Lung (tissue), 12 donors: ENCODE results near the gene FAM9C. TPM values are rescaled to one million over a fixed set of nuclear protein-coding genes. Genes with fewer than 3 reads are reported as not detected.

ENCODE experiments used
- ATAC-seq: fragments of 200-7000 bp; cut with Tn5 transposase; one replicate; pipeline ENCODE4 v1.9.1; 2020; ENCODE audit warnings: moderate number of reproducible peaks; ENCODE audit not compliant: insufficient read depth, low FRiP score
- DNase-seq, 3 donors: peaks; one replicate each; pipeline ENCODE4 v3.0.0-alpha.2; 2013 to 2017
- H3K27ac ChIP-seq, 2 donors: one replicate each; pipeline ENCODE4 v1.5.1; 2013; ENCODE audit warnings: mild to moderate bottlenecking in 2 of 2, moderate library complexity in 2 of 2, control low read depth in 1 of 2, inconsistent platforms in 1 of 2, low read depth in 1 of 2, low read length in 1 of 2
- H3K27me3 ChIP-seq, 3 donors: one replicate each; pipeline ENCODE4 v1.5.1; 2013; ENCODE audit warnings: low read length in 2 of 3; ENCODE audit not compliant: control insufficient read depth in 3 of 3, insufficient read depth in 3 of 3
- H3K36me3 ChIP-seq, 4 donors: one replicate each; pipeline ENCODE4 v1.5.1; 2013; ENCODE audit warnings: low read length in 4 of 4, mild to moderate bottlenecking in 1 of 4, moderate library complexity in 1 of 4; ENCODE audit not compliant: control insufficient read depth in 4 of 4, insufficient read depth in 4 of 4
- H3K4me1 ChIP-seq, 5 donors: one replicate each; pipeline ENCODE4 v1.5.1; 2013; ENCODE audit warnings: low read length in 5 of 5, mild to moderate bottlenecking in 2 of 5, moderate library complexity in 1 of 5; ENCODE audit not compliant: control insufficient read depth in 5 of 5, insufficient read depth in 5 of 5
- H3K4me3 ChIP-seq: one replicate; pipeline ENCODE4 v1.5.1; 2013; ENCODE audit warnings: mild to moderate bottlenecking, control low read depth, moderate library complexity
- H3K9ac ChIP-seq, 2 donors: one replicate each; pipeline ENCODE4 v1.5.1; 2013; ENCODE audit warnings: low read length in 2 of 2, control low read depth in 1 of 2; ENCODE audit not compliant: insufficient read depth in 1 of 2
- H3K9me3 ChIP-seq, 4 donors: one replicate each; pipeline ENCODE4 v1.5.1; 2013; ENCODE audit warnings: low read length in 3 of 4, mild to moderate bottlenecking in 1 of 4, moderate library complexity in 1 of 4; ENCODE audit not compliant: control insufficient read depth in 4 of 4, insufficient read depth in 3 of 4
- CTCF ChIP-seq: IDR thresholded peaks from 2 replicates; pipeline ENCODE4 v1.5.1; 2012; ENCODE audit warnings: mild to moderate bottlenecking; ENCODE audit errors: control extremely low read depth, extremely low read depth
- WGBS, 2 donors: extraction: QIAGEN DNeasy Blood & Tissue Kit; methylation state at CpG; one replicate each; pipeline ENCODE4 v1.1.7; 2013; 5-methylcytosine and 5-hydroxymethylcytosine counted together
- polyA plus RNA-seq, 2 donors: library from polyadenylated mRNA; stranded (reverse); fragments of 200-250 nt; gene quantifications; one replicate each; pipeline ENCODE4 v1.2.1, GENCODE V29; 2013
- total RNA-seq, 2 donors: library from RNA; depleted of rRNA in 1 of 2; stranded (reverse); fragments of >200 nt in 1 of 2; gene quantifications; one replicate each; pipeline ENCODE4 v1.2.1, GENCODE V29; 2014 to 2021
- donor health status: control.
- donor health status: control.
- donor health status: Bipolar disorder and iron deficiency.
- donor health status: healthy.
- donor health status: DM: yes; HTN: yes; CAD: no.

FAM9C gene
- total and polyA plus RNA-seq, 4 donors: 0.01 to 0.28 (median 0.09) TPM; not detected in 1

- Histone ChIP-seq H3K27me3 (peaks cover 0 to 6% (median 6%) of the 10 kb centered on the region in 3 donors), H3K9me3 (no peaks in the 10 kb centered on the region), H3K4me3 (no peak overlapping the region), H3K36me3 (no peaks in the 10 kb centered on the region), H3K27ac (peak overlapping the region in 1 of 2 donors; percentile 21), H3K4me1 (peaks cover 0 to 3% (median 0%) of the 10 kb centered on the region in 5 donors), H3K9ac (no peak overlapping the region)
- ATAC-seq (no peak), DNase-seq (peak in 2 of 3 donors; percentile 55 to 79)
- 39 to 52% methylated on average over 4 of the region's 4 CpGs for WGBS, 2 donors
- no peak for TF ChIP-seq CTCF
Observed at GRCh38 chrX:13051529-13052172, 7.2 kb upstream of the FAM9C start.

- no peak for ATAC-seq
- Histone ChIP-seq H3K4me3 (no peak overlapping the region), H3K9ac (no peak overlapping the region), H3K27me3 (peaks cover 0 to 6% (median 6%) of the 10 kb centered on the region in 3 donors), H3K4me1 (peaks cover 0 to 3% (median 0%) of the 10 kb centered on the region in 5 donors), H3K9me3 (no peaks in the 10 kb centered on the region), H3K36me3 (no peaks in the 10 kb centered on the region), H3K27ac (no peak overlapping the region)
- WGBS, 2 donors: 73 to 82% methylated on average over 1 of the region's 1 CpG
- TF ChIP-seq CTCF: no peak
- no peak for DNase-seq
Observed at GRCh38 chrX:13051167-13051528, 6.7 kb upstream of the FAM9C start.

- 91 to 92% methylated on average over 4 of the region's 4 CpGs for WGBS, 2 donors
- no peak for ATAC-seq
- no peak for TF ChIP-seq CTCF
Observed at GRCh38 chrX:13050151-13050550, 5.7 kb upstream of the FAM9C start.

More at GRCh38 chrX:13050151-13050550, 5.7 kb upstream of the FAM9C start:
- no peaks in the 10 kb centered on the region for H3K9me3 ChIP-seq
- H3K27ac ChIP-seq: no peak overlapping the region
- no peak overlapping the region for H3K9ac ChIP-seq
- H3K4me3 ChIP-seq: no peak overlapping the region
- H3K4me1 ChIP-seq: peaks cover 0 to 2% (median 0%) of the 10 kb centered on the region in 5 donors
- H3K36me3 ChIP-seq: no peaks in the 10 kb centered on the region
- peaks cover 0 to 6% (median 6%) of the 10 kb centered on the region in 3 donors for H3K27me3 ChIP-seq
- DNase-seq: no peak
